A549 (cell line): Measurements from ENCODE around the gene DAGLA. TPM values are rescaled to one million over a fixed set of nuclear protein-coding genes. Genes with fewer than 3 reads are reported as not detected.
"Not testable (repeated sequence)": the region's sequence is repeated elsewhere in the genome, so short reads cannot be mapped to it uniquely, and the experiment has no call there.

ENCODE experiments used
- ATAC-seq, 2 experiments: fragments of 200-7000 bp in 1 of 2; fragments of >200 bp in 1 of 2; cut with Nextera tagmentation in 1 of 2; cut with Tn5 transposase in 1 of 2; 3 replicates each; pipeline versions ENCODE4 v1.8.0 to v1.9.1; 2018 to 2020; ENCODE audit warnings: mild to moderate bottlenecking in 1 of 2, moderate library complexity in 1 of 2
- CTCF ChIA-PET: fragments of 300-600 bp; sonication (Branson Sonifier 250); formaldehyde crosslinking; extraction: SDS; loops from one replicate; lab custom pipeline; 2021; ENCODE audit warnings: antibody characterized with exemption, inconsistent platforms; lab: Yijun Ruan, JAX
- POLR2A ChIA-PET: fragments of 350-600 bp; formaldehyde crosslinking; extraction: SDS; loops from one replicate; lab custom pipeline; 2021; ENCODE audit warnings: antibody characterized with exemption, inconsistent platforms; lab: Yijun Ruan, JAX
- DNase-seq, 2 experiments: peaks; one replicate each; pipeline versions ENCODE4 v3.0.0 to v3.0.0-alpha.2; 2011 to 2016; ENCODE audit warnings: low read depth in 1 of 2, low spot score in 1 of 2
- FAIRE-seq: peaks from 2 replicates; lab custom pipeline; 2011; peaks lifted over from hg19 to GRCh38; lab: Jason Lieb, UNC
- H3K27ac ChIP-seq, 2 experiments: fragments of >200 bp; sonication (Bioruptor Twin); formaldehyde crosslinking; 3 replicates each; pipeline ENCODE4 v1.5.1; 2016 to 2017
- H3K4me1 ChIP-seq: fragments of >200 bp; sonication (Bioruptor Twin); formaldehyde crosslinking; 3 replicates; pipeline ENCODE4 v1.6.1; 2016
- H3K4me2 ChIP-seq: fragments of >200 bp; sonication (Bioruptor Twin); formaldehyde crosslinking; 3 replicates; pipeline ENCODE4 v1.6.1; 2016
- H3K4me3 ChIP-seq: fragments of >200 bp; sonication (Bioruptor Twin); formaldehyde crosslinking; 3 replicates; pipeline ENCODE4 v1.5.1; 2016
- H3K9me3 ChIP-seq: fragments of >200 bp; sonication (Bioruptor Twin); formaldehyde crosslinking; 3 replicates; pipeline ENCODE4 v1.6.1; 2016
- BHLHE40 ChIP-seq: IDR thresholded peaks from 2 replicates; pipeline ENCODE4 v1.6.1; 2012; ENCODE audit warnings: low read depth, low read length, inconsistent platforms
- CBX8 ChIP-seq: fragments of 200-600 bp; sonication (generic); IDR thresholded peaks from 2 replicates; pipeline ENCODE4 v1.6.1; 2016
- CEBPB ChIP-seq, 2 experiments: fragments of >200 bp in 1 of 2; sonication (Bioruptor Twin) in 1 of 2; formaldehyde crosslinking in 1 of 2; IDR thresholded peaks; 2 replicates each; pipeline ENCODE4 v1.6.1; 2012 to 2016
- CHD4 ChIP-seq: fragments of 200-600 bp; sonication (generic); IDR thresholded peaks from 2 replicates; pipeline ENCODE4 v1.6.1; 2016; ENCODE audit warnings: antibody characterized with exemption, mild to moderate bottlenecking, borderline replicate concordance
- EHF ChIP-seq: fragments of 250-450 bp; sonication (Bioruptor Pico); IDR thresholded peaks from 2 replicates; pipeline ENCODE4 v1.5.0; 2020; ENCODE audit warnings: mild to moderate bottlenecking
- ESRRA ChIP-seq: fragments of 150-350 bp; IDR thresholded peaks from 2 replicates; pipeline ENCODE4 v1.6.1; 2014; ENCODE audit warnings: mild to moderate bottlenecking, low read length, borderline replicate concordance
- HES2 ChIP-seq: fragments of >200 bp; sonication (Bioruptor Twin); formaldehyde crosslinking; IDR thresholded peaks from 2 replicates; pipeline ENCODE4 v1.6.1; 2016
- HEYL ChIP-seq: fragments of 250-450 bp; sonication (Bioruptor Pico); IDR thresholded peaks from 2 replicates; pipeline ENCODE4 v1.8.0; 2021; ENCODE audit warnings: mild to moderate bottlenecking, moderate library complexity
- HMGXB4 ChIP-seq: fragments of 250-450 bp; sonication (Bioruptor Pico); IDR thresholded peaks from 2 replicates; pipeline ENCODE4 v1.5.0; 2021; ENCODE audit warnings: mild to moderate bottlenecking, moderate library complexity, borderline replicate concordance
- HOXB5 ChIP-seq: fragments of 250-450 bp; sonication (Bioruptor Pico); IDR thresholded peaks from 2 replicates; pipeline ENCODE4 v1.5.0; 2020; ENCODE audit warnings: mild to moderate bottlenecking, moderate library complexity
- JUNB ChIP-seq: fragments of >200 bp; sonication (Bioruptor Twin); formaldehyde crosslinking; IDR thresholded peaks from 2 replicates; pipeline ENCODE4 v1.6.1; 2016
- NR3C1 ChIP-seq: fragments of >200 bp; sonication (Bioruptor Twin); formaldehyde crosslinking; IDR thresholded peaks from 3 replicates; pipeline ENCODE4 v1.6.1; 2017
- PBX3 ChIP-seq: IDR thresholded peaks from 2 replicates; pipeline ENCODE4 v1.6.1; 2012
- POLR2A ChIP-seq: IDR thresholded peaks from 2 replicates; pipeline ENCODE4 v1.6.1; 2012; ENCODE audit warnings: mild to moderate bottlenecking, low read length
- RAD21 ChIP-seq, 2 experiments: fragments of >200 bp in 1 of 2; sonication (Bioruptor Twin) in 1 of 2; formaldehyde crosslinking in 1 of 2; IDR thresholded peaks in 1 of 2; conservative IDR thresholded peaks in 1 of 2; 2 replicates in 1 of 2; 3 replicates in 1 of 2; pipeline ENCODE4 v1.6.1; 2012 to 2018; ENCODE audit warnings: inconsistent platforms in 1 of 2
- REST ChIP-seq: fragments of 200-600 bp; sonication (generic); IDR thresholded peaks from 2 replicates; pipeline ENCODE4 v1.6.1; 2016; ENCODE audit warnings: antibody characterized with exemption, mild to moderate bottlenecking, moderate library complexity
- RNF2 ChIP-seq: fragments of 200-600 bp; sonication (generic); IDR thresholded peaks from 2 replicates; pipeline ENCODE4 v1.6.1; 2016; ENCODE audit warnings: low read depth, mild to moderate bottlenecking, antibody characterized with exemption, moderate library complexity, borderline replicate concordance
- TFCP2L1 ChIP-seq: fragments of 250-450 bp; sonication (Bioruptor Pico); IDR thresholded peaks from 2 replicates; pipeline ENCODE4 v1.5.0; 2021; ENCODE audit warnings: mild to moderate bottlenecking
- ZFP36 ChIP-seq: fragments of 450-650 bp; IDR thresholded peaks from 2 replicates; pipeline ENCODE4 v1.6.1; 2014; ENCODE audit warnings: borderline replicate concordance; ENCODE audit not compliant: partially characterized antibody
- ZNF302 ChIP-seq: fragments of 250-450 bp; sonication (Bioruptor Pico); IDR thresholded peaks from 2 replicates; pipeline ENCODE4 v1.9.0; 2021; ENCODE audit warnings: inconsistent platforms, mild to moderate bottlenecking, moderate library complexity
- WGBS: methylation state at CpG from one replicate; pipeline ENCODE4 v1.1.6; 2017; ENCODE audit errors: missing lambda C conversion rate; 5-methylcytosine and 5-hydroxymethylcytosine counted together
- polyA plus RNA-seq, 4 experiments: library from polyadenylated mRNA; depleted of rRNA in 3 of 4; stranded (reverse); fragments of >200 nt; fragmentation: RNase III in 1 of 4; extraction: RNeasy Plus Mini Kit Qiagen cat#74134 plus additional on column Dnase treatment in 1 of 4; gene quantifications; 2 replicates in 3 of 4; 3 replicates in 1 of 4; pipeline ENCODE4 v1.2.3, GENCODE V29; 2011 to 2017

Gene DAGLA
- polyA plus RNA-seq, 2 of the 4 experiments (the other 2 are of a cell fraction) = 0.93 to 2.5 TPM

- no peak for TF ChIP-seq BHLHE40
- no peak for TF ChIP-seq ESRRA
Measured at GRCh38 chr11:61659413-61660196, 20.6 kb upstream of the DAGLA start (continued).

GRCh38 chr11:61660997-61661396, 19.2 kb upstream of the DAGLA start:
- H3K9me3 ChIP-seq, H3K4me3 ChIP-seq, H3K4me2 ChIP-seq, H3K27ac ChIP-seq, FAIRE-seq, POLR2A ChIA-PET: not testable (repeated sequence)
- CTCF ChIA-PET = interaction anchor here (0.6 to 2.6 kb wide), 4 partner anchors 10 to 85 kb away, joined by 4 to 8 read pairs (median 6); no protein-coding TSS in a partner anchor
- 63% methylated on average over 4 of the region's 4 CpGs for WGBS
- DNase-seq = peak in 1 of 2 experiments; percentile 32
- ATAC-seq = peak; percentile 56 to 62; a peak in 4 of 6 replicates
- H3K4me1 ChIP-seq = peaks cover 17% of the 10 kb centered on the region
- TF ChIP-seq CHD4 = 0 out of 2 replicates have a peak, but pooled peaks have one; percentile 45

GRCh38 chr11:61666684-61667297, 13.4 kb upstream of the DAGLA start:
- H3K27ac ChIP-seq = no peak overlapping the region
- CTCF ChIA-PET = interaction anchor here (0.6 to 2.9 kb wide), 8 partner anchors 10 to 220 kb away, joined by 3 to 14 read pairs (median 4); no protein-coding TSS in a partner anchor
- peaks cover 8% of the 10 kb centered on the region; the same call in 1 of the 3 replicates for H3K4me1 ChIP-seq
- POLR2A ChIA-PET = interaction anchor here (1.0 kb wide), 1 partner anchor 148 kb away, joined by 3 read pairs; no protein-coding TSS in a partner anchor
- peak overlapping the region; percentile 1; the same call in 1 of the 3 replicates for H3K4me2 ChIP-seq
- H3K9me3 ChIP-seq = no peaks in the 10 kb centered on the region
- ATAC-seq (peak; percentile 40 to 47; a peak in 3 of 6 replicates), DNase-seq (no peak), FAIRE-seq (no peak)
- no peak for TF ChIP-seq PBX3
- TF ChIP-seq CHD4 = no peak
- TF ChIP-seq HEYL (CRISPR knock-in tag) = no peak
- TF ChIP-seq HES2 = no peak
- no peak for TF ChIP-seq CEBPB (IDR thresholded peaks at IDR 0.05)
- no peak for TF ChIP-seq NR3C1
- TF ChIP-seq TFCP2L1 (CRISPR knock-in tag) = no peak
- no peak for TF ChIP-seq CBX8
- TF ChIP-seq ZNF302 (CRISPR knock-in tag) = no peak
- no peak for TF ChIP-seq RNF2
- TF ChIP-seq HOXB5 (CRISPR knock-in tag) = no peak
- 77% methylated on average over 3 of the region's 3 CpGs for WGBS
- H3K4me3 ChIP-seq = no peak overlapping the region

- Histone ChIP-seq H3K4me3 (no peak overlapping the region), H3K27ac (no peak overlapping the region), H3K9me3 (no peaks in the 10 kb centered on the region), H3K4me1 (peaks cover 8% of the 10 kb centered on the region; the same call in 1 of the 3 replicates), H3K4me2 (no peak overlapping the region)
- FAIRE-seq (no peak), ATAC-seq (peak in 1 of 2 experiments; percentile 62; a peak in 3 of 6 replicates), DNase-seq (no peak)
- ChIA-PET POLR2A (no interaction called here), CTCF (interaction anchor here (0.6 to 2.9 kb wide), 9 partner anchors 11 to 221 kb away, joined by 3 to 14 read pairs (median 4); no protein-coding TSS in a partner anchor)
- WGBS = 73% methylated on average over 6 of the region's 6 CpGs
- TF ChIP-seq ZFP36 (no peak), JUNB (no peak), RNF2 (no peak), HMGXB4 (CRISPR knock-in tag) (no peak), EHF (no peak), POLR2A (no peak), REST (no peak), RAD21 (conservative IDR thresholded peaks at IDR 0.05 in 1 of 2, IDR thresholded peaks at IDR 0.05 in 1 of 2) (no peak)
Measured at GRCh38 chr11:61667684-61668305, 12.4 kb upstream of the DAGLA start.
